Breast epithelium (tissue), 3 donors: ENCODE measurements around the gene ACBD7.

Experiments used
- CTCF ChIP-seq, 3 donors: fragments of 450-650 bp; IDR thresholded peaks; one replicate each; pipeline ENCODE4 v1.5.1; 2016 to 2017; ENCODE audit warnings: antibody characterized with exemption in 3 of 3, mild to moderate bottlenecking in 3 of 3, moderate library complexity in 3 of 3
- POLR2A ChIP-seq: fragments of 450-650 bp; IDR thresholded peaks from one replicate; pipeline ENCODE4 v1.6.1; 2016; ENCODE audit warnings: antibody characterized with exemption, mild to moderate bottlenecking, moderate library complexity

GRCh38 chr10:15120523-15120922, 31.9 kb upstream of the ACBD7 start:
- TF ChIP-seq CTCF (IDR thresholded peaks at IDR 0.05) (no peak), POLR2A (no peak)
